ENCODE data around the gene CD38. TPM values are rescaled to one million over a fixed set of nuclear protein-coding genes. Genes with fewer than 3 reads are reported as not detected.
A peak's percentile ranks its signal among the peaks of the same experiment; 100 is the strongest.

Gene CD38
- total and polyA plus RNA-seq, 2 donors (not counting 1 experiment from before 2014, with no cell fraction given): 0.02 TPM; not detected in 1

DNA sequence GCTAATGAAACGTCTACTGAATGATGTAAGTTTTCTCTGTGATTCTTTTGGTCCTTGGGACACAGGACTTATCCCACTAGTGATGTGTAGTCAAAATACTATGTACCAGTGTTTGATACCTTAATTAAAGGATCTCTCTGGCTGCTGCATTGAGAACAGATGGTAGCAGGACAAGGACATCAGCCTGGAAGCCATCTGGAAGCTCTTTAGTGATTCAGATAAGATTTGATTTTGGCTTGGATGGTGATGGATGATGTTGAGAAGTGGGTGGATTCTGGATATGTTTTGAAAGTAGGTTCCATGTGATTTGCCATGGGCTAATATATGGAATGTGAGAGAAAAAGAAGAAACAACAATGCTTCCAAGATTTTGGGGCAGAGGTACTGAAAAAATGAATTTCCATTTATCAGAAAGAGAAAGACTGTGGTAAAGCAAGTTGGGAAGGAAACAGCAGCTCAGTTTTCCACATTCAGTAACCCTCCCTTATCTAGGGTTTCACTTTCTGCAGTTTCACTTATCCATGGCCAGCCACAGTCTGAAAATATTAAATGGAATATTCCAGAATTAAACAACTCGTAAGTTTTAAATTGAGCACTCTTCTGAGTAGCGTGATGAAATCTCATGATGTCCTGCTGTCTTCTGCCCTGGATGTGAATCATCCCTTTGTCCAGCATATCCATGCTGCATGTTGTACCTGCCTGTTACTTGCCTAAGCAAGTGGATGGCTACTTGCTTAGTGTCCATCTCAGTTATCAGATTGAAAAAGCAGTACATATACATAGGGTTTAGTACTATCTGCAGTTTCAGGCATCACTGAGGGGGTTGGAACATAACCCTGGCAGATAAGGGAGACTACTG, 15.6 kb downstream of the CD38 start:
- no peak for DNase-seq (ENCODE audit: low read depth in 2 of 2)
- H3K79me2 ChIP-seq (ENCODE audit: control insufficient read depth, insufficient read depth, low read length): no peaks in the 10 kb centered on the region
- H2AFZ ChIP-seq (ENCODE audit: low read length): no peak overlapping the region
- no peak overlapping the region for H3K4me3 ChIP-seq (replicated peaks in 1 of 4; ENCODE audit: control extremely low read depth in 1 of 4, insufficient read depth in 1 of 4, low read depth in 3 of 4, low read length in 4 of 4)
- no peaks in the 10 kb centered on the region for H3K9me3 ChIP-seq (ENCODE audit: control insufficient read depth, insufficient read depth, low read depth, low read length)
- H3K9ac ChIP-seq (ENCODE audit: insufficient read depth, low read length): no peak overlapping the region
- H3K4me1 ChIP-seq (ENCODE audit: control insufficient read depth, extremely low read depth, insufficient read depth, low read length): no peaks in the 10 kb centered on the region
- no peak overlapping the region for H3K4me2 ChIP-seq (ENCODE audit: extremely low read depth, insufficient read depth, low read length)
- H3K27ac ChIP-seq (ENCODE audit: insufficient read depth, low read length): no peak overlapping the region
- H4K20me1 ChIP-seq (ENCODE audit: control insufficient read depth, extremely low read depth, insufficient read depth, low read length): no peaks in the 10 kb centered on the region
- peaks cover 12% of the 10 kb centered on the region for H3K27me3 ChIP-seq (ENCODE audit: control insufficient read depth, insufficient read depth, low read length)
- TF ChIP-seq EZH2 (IDR thresholded peaks at IDR 0.05; ENCODE audit: low read length, missing control alignments): no peak
- TF ChIP-seq, protein P1, sequence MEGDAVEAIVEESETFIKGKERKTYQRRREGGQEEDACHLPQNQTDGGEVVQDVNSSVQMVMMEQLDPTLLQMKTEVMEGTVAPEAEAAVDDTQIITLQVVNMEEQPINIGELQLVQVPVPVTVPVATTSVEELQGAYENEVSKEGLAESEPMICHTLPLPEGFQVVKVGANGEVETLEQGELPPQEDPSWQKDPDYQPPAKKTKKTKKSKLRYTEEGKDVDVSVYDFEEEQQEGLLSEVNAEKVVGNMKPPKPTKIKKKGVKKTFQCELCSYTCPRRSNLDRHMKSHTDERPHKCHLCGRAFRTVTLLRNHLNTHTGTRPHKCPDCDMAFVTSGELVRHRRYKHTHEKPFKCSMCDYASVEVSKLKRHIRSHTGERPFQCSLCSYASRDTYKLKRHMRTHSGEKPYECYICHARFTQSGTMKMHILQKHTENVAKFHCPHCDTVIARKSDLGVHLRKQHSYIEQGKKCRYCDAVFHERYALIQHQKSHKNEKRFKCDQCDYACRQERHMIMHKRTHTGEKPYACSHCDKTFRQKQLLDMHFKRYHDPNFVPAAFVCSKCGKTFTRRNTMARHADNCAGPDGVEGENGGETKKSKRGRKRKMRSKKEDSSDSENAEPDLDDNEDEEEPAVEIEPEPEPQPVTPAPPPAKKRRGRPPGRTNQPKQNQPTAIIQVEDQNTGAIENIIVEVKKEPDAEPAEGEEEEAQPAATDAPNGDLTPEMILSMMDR (conservative IDR thresholded peaks at IDR 0.05 in 1 of 2, IDR thresholded peaks at IDR 0.05 in 1 of 2; ENCODE audit: low read depth in 1 of 2, low read length in 2 of 2): no peak
- no peaks in the 10 kb centered on the region for H3K36me3 ChIP-seq (ENCODE audit: control insufficient read depth, insufficient read depth, low read length)

DNA sequence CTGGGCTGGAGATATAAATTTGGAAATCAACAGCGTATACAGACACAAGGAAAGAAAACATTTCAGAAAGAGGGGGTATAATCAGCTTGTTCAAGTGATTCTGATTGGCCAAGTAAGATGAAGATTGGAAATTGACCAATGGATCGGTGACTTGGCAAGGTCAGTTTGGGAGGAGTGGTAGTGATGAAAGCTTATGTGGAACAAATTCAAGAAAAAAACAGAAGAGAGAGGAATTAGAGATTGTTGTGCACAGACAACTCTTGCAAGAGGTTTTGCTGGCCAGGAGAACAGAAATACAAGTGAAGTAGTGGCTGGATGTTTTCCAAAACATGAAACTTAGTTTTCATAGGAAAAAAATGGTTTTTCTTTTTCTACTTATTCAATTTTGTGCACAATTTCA, 16.3 kb downstream of the CD38 start:
- Histone ChIP-seq H3K27me3 (ENCODE audit: control insufficient read depth, insufficient read depth, low read length) (peaks cover 12% of the 10 kb centered on the region), H3K27ac (ENCODE audit: insufficient read depth, low read length) (no peak overlapping the region), H3K4me2 (ENCODE audit: extremely low read depth, insufficient read depth, low read length) (no peak overlapping the region), H3K79me2 (ENCODE audit: control insufficient read depth, insufficient read depth, low read length) (no peaks in the 10 kb centered on the region), H3K9me3 (ENCODE audit: control insufficient read depth, insufficient read depth, low read depth, low read length) (no peaks in the 10 kb centered on the region), H3K4me1 (ENCODE audit: control insufficient read depth, extremely low read depth, insufficient read depth, low read length) (no peaks in the 10 kb centered on the region), H2AFZ (ENCODE audit: low read length) (no peak overlapping the region), H3K9ac (ENCODE audit: insufficient read depth, low read length) (no peak overlapping the region), H3K36me3 (ENCODE audit: control insufficient read depth, insufficient read depth, low read length) (no peaks in the 10 kb centered on the region), H4K20me1 (ENCODE audit: control insufficient read depth, extremely low read depth, insufficient read depth, low read length) (no peaks in the 10 kb centered on the region), H3K4me3 (replicated peaks in 1 of 4; ENCODE audit: control extremely low read depth in 1 of 4, insufficient read depth in 1 of 4, low read depth in 3 of 4, low read length in 4 of 4) (no peak overlapping the region)
- no peak for DNase-seq (ENCODE audit: low read depth in 2 of 2)
- no peak for TF ChIP-seq EZH2 (IDR thresholded peaks at IDR 0.05; ENCODE audit: low read length, missing control alignments)
- TF ChIP-seq, protein P1 (conservative IDR thresholded peaks at IDR 0.05 in 1 of 2, IDR thresholded peaks at IDR 0.05 in 1 of 2; ENCODE audit: low read depth in 1 of 2, low read length in 2 of 2): no peak

DNA sequence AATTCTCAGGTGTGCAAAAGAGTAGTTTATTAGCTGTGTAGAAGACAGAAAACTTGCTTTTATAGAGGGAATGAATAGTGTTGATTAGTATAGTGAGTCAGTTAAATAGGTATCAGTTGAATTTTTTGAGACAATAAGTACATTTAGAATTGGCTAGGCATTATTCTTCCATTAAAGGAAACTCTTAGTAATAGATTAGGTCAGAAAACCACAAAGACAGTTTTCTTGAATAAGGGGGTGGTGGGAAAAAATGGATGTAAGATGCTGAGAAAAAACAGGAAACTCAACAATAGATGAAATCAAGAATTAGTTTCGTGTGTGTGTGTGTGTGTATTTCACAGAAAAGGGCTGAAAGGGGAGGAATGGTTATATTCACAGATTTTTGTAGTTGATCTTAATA, 16.8 kb downstream of the CD38 start:
- no peak overlapping the region for H3K9ac ChIP-seq (ENCODE audit: insufficient read depth, low read length)
- no peaks in the 10 kb centered on the region for H3K79me2 ChIP-seq (ENCODE audit: control insufficient read depth, insufficient read depth, low read length)
- H3K27me3 ChIP-seq (ENCODE audit: control insufficient read depth, insufficient read depth, low read length): peaks cover 9% of the 10 kb centered on the region
- H2AFZ ChIP-seq (ENCODE audit: low read length): no peak overlapping the region
- no peak overlapping the region for H3K27ac ChIP-seq (ENCODE audit: insufficient read depth, low read length)
- no peaks in the 10 kb centered on the region for H3K36me3 ChIP-seq (ENCODE audit: control insufficient read depth, insufficient read depth, low read length)
- no peak overlapping the region for H3K4me3 ChIP-seq (replicated peaks in 1 of 4; ENCODE audit: control extremely low read depth in 1 of 4, insufficient read depth in 1 of 4, low read depth in 3 of 4, low read length in 4 of 4)
- no peaks in the 10 kb centered on the region for H4K20me1 ChIP-seq (ENCODE audit: control insufficient read depth, extremely low read depth, insufficient read depth, low read length)
- no peak overlapping the region for H3K4me2 ChIP-seq (ENCODE audit: extremely low read depth, insufficient read depth, low read length)
- no peaks in the 10 kb centered on the region for H3K4me1 ChIP-seq (ENCODE audit: control insufficient read depth, extremely low read depth, insufficient read depth, low read length)
- peak in 1 of 2 donors; percentile 55 for DNase-seq (ENCODE audit: low read depth in 2 of 2)
- TF ChIP-seq, protein P1 (conservative IDR thresholded peaks at IDR 0.05 in 1 of 2, IDR thresholded peaks at IDR 0.05 in 1 of 2; ENCODE audit: low read depth in 1 of 2, low read length in 2 of 2): no peak
- no peak for TF ChIP-seq EZH2 (IDR thresholded peaks at IDR 0.05; ENCODE audit: low read length, missing control alignments)
- H3K9me3 ChIP-seq (ENCODE audit: control insufficient read depth, insufficient read depth, low read depth, low read length): no peaks in the 10 kb centered on the region

All from fibroblast of lung (primary cell).